Loucy (cell line): Measurements from ENCODE around the gene MTX2.

Experiments used
- CTCF ChIP-seq: fragments of 200-600 bp; sonication (generic); conservative IDR thresholded peaks from 2 replicates; pipeline ENCODE4 v1.5.1; 2014; ENCODE audit warnings: mild to moderate bottlenecking, antibody characterized with exemption, low read length
- EZH2phosphoT487 ChIP-seq: fragments of 200-600 bp; IDR thresholded peaks from 2 replicates; pipeline ENCODE4 v1.6.1; 2018; ENCODE audit warnings: antibody characterized with exemption, mild to moderate bottlenecking, moderate library complexity, borderline replicate concordance

- TF ChIP-seq EZH2phosphoT487, result no peak
- no peak for TF ChIP-seq CTCF
Observed at GRCh38 chr2:176261136-176261535, 8.1 kb upstream of the MTX2 start.
